ENCODE measurements around the gene PPP4C.

Gene PPP4C

GRCh38 chr16:30131869-30132475 is 56.2 kb downstream of the PPP4C start:
- no peak for DNase-seq

GRCh38 chr16:30132591-30132990 is 56.8 kb downstream of the PPP4C start:
- DNase-seq, result no peak

All from effector CD4-positive, alpha-beta T cell (primary cell).